SK-N-SH treated with all-trans-retinoic acid at 6 μM for 48 hours (cell line): ENCODE measurements around the gene ZNF527.
"Not testable (repeated sequence)": the region's sequence is repeated elsewhere in the genome, so short reads cannot be mapped to it uniquely, and the experiment has no call there.

Experiments
- ATAC-seq: fragments of 200-7000 bp; cut with Tn5 transposase; 3 replicates; pipeline ENCODE4 v1.9.1; 2020; ENCODE audit warnings: mild to moderate bottlenecking, moderate library complexity
- ARNTL ChIP-seq: fragments of 450-650 bp; formaldehyde crosslinking; IDR thresholded peaks from 2 replicates; pipeline ENCODE4 v1.5.0; 2020; ENCODE audit warnings: low read depth, mild to moderate bottlenecking, moderate library complexity, borderline replicate concordance
- BACH2 ChIP-seq: fragments of 250-450 bp; sonication (Bioruptor Pico); IDR thresholded peaks from 2 replicates; pipeline ENCODE4 v1.9.0; 2021; ENCODE audit warnings: mild to moderate bottlenecking, borderline replicate concordance
- CSDC2 ChIP-seq: fragments of 250-450 bp; sonication (Bioruptor Pico); IDR thresholded peaks from 2 replicates; pipeline ENCODE4 v1.5.0; 2020; ENCODE audit warnings: mild to moderate bottlenecking, moderate library complexity
- ESRRG ChIP-seq: fragments of 250-450 bp; sonication (Bioruptor Pico); IDR thresholded peaks from 2 replicates; pipeline ENCODE4 v1.6.1; 2021; ENCODE audit warnings: mild to moderate bottlenecking
- GLIS3 ChIP-seq: fragments of 250-450 bp; sonication (Bioruptor Pico); IDR thresholded peaks from 2 replicates; pipeline ENCODE4 v1.5.0; 2020; ENCODE audit warnings: mild to moderate bottlenecking, moderate library complexity
- ISL1 ChIP-seq: fragments of 250-450 bp; sonication (Bioruptor Pico); IDR thresholded peaks from 2 replicates; pipeline ENCODE4 v2.1.2; 2022; ENCODE audit warnings: mild to moderate bottlenecking, moderate library complexity
- OSR1 ChIP-seq: fragments of 250-450 bp; sonication (Bioruptor Pico); IDR thresholded peaks from 2 replicates; pipeline ENCODE4 v1.8.0; 2022; ENCODE audit warnings: moderate library complexity, mild to moderate bottlenecking, inconsistent platforms
- PPARA ChIP-seq: fragments of 250-450 bp; sonication (Bioruptor Pico); IDR thresholded peaks from 2 replicates; pipeline ENCODE4 v1.5.0; 2020; ENCODE audit warnings: mild to moderate bottlenecking, borderline replicate concordance
- RARB ChIP-seq: fragments of 250-450 bp; sonication (Bioruptor Pico); IDR thresholded peaks from 2 replicates; pipeline ENCODE4 v1.8.0; 2021; ENCODE audit warnings: mild to moderate bottlenecking, moderate library complexity
- SNAI2 ChIP-seq: fragments of 250-450 bp; sonication (Bioruptor Pico); IDR thresholded peaks from 2 replicates; pipeline ENCODE4 v1.5.0; 2020; ENCODE audit warnings: mild to moderate bottlenecking, moderate library complexity
- TCF4 ChIP-seq: fragments of 250-450 bp; sonication (Bioruptor Pico); IDR thresholded peaks from 2 replicates; pipeline ENCODE4 v1.8.0; 2021; ENCODE audit warnings: mild to moderate bottlenecking, moderate library complexity, borderline replicate concordance
- TOX ChIP-seq: fragments of 250-450 bp; sonication (Bioruptor Pico); IDR thresholded peaks from 2 replicates; pipeline ENCODE4 v1.8.0; 2021; ENCODE audit warnings: mild to moderate bottlenecking, moderate library complexity, borderline replicate concordance
- ZC3H10 ChIP-seq: fragments of 250-450 bp; sonication (Bioruptor Pico); IDR thresholded peaks from 2 replicates; pipeline ENCODE4 v1.5.1; 2021; ENCODE audit warnings: mild to moderate bottlenecking, moderate library complexity
- ZFP3 ChIP-seq: fragments of 250-450 bp; sonication (Bioruptor Pico); IDR thresholded peaks from 2 replicates; pipeline ENCODE4 v1.5.0; 2020; ENCODE audit warnings: mild to moderate bottlenecking, moderate library complexity
- ZFP30 ChIP-seq: fragments of 450-650 bp; formaldehyde crosslinking; IDR thresholded peaks from 2 replicates; pipeline ENCODE4 v1.5.0; 2022; ENCODE audit warnings: mild to moderate bottlenecking, moderate library complexity
- ZNF8 ChIP-seq: fragments of 450-650 bp; formaldehyde crosslinking; IDR thresholded peaks from 2 replicates; pipeline ENCODE4 v1.5.0; 2020; ENCODE audit warnings: mild to moderate bottlenecking, moderate library complexity
- TF ChIP-seq, protein P1 (sequence below): fragments of 250-450 bp; sonication (Bioruptor Pico); IDR thresholded peaks from 2 replicates; pipeline ENCODE4 v1.5.1; 2021; ENCODE audit warnings: mild to moderate bottlenecking, moderate library complexity

Gene ZNF527

DNA sequence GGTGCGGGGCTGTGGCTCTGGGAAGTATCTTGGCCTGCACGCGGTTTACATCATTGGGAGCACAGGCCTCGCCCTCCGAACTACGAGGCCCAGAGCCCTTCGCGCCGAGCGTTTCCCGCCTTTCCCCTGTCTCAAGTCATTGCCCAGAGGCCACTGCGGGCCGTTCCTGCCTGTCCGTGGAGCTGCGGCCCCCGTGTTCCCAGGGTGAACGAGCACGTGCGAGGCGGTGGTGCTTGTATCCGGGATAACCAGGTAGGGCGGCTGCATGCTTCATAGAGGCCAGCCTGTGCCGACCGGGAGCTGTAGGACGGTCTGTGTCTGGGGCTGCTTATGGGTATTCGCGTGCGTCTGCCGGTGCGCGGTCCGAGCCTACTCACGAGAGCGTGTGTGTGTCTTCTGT, 32.5 kb downstream of the ZNF527 start:
- TF ChIP-seq ZC3H10, result no peak
- TF ChIP-seq SNAI2 (CRISPR knock-in tag), result no peak
- no peak for TF ChIP-seq TOX (CRISPR knock-in tag)
- no peak for TF ChIP-seq ZFP3 (CRISPR knock-in tag)
- no peak for TF ChIP-seq GLIS3 (CRISPR knock-in tag)
- no peak for ATAC-seq

GRCh38 chr19:37406140-37406846, 35.4 kb downstream of the ZNF527 start:
- not testable (repeated sequence) for ATAC-seq

DNA sequence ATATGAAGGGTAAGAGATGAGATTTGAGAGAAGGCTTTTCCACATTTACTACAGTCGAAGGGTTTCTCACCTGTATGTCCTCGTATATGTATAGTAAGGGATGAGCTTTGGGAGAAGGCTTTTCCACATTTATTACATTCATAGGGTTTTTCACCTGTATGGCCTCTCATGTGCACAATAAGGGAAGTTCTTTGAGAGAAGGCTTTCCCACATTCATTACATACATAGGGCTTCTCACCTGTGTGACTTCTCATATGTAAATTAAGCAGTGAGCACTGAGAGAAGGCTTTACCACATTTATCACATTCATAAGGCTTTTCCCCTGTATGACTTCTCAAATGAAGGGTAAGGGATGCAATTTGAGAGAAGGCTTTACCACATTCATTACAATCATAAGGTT, 41.8 kb downstream of the ZNF527 start:
- no peak for ATAC-seq
- TF ChIP-seq, protein P1, sequence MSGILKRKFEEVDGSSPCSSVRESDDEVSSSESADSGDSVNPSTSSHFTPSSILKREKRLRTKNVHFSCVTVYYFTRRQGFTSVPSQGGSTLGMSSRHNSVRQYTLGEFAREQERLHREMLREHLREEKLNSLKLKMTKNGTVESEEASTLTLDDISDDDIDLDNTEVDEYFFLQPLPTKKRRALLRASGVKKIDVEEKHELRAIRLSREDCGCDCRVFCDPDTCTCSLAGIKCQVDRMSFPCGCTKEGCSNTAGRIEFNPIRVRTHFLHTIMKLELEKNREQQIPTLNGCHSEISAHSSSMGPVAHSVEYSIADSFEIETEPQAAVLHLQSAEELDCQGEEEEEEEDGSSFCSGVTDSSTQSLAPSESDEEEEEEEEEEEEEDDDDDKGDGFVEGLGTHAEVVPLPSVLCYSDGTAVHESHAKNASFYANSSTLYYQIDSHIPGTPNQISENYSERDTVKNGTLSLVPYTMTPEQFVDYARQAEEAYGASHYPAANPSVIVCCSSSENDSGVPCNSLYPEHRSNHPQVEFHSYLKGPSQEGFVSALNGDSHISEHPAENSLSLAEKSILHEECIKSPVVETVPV (CRISPR knock-in tag), result no peak
- no peak for TF ChIP-seq BACH2 (CRISPR knock-in tag)
- TF ChIP-seq ZFP30, result no peak
- no peak for TF ChIP-seq ISL1 (CRISPR knock-in tag)
- TF ChIP-seq ESRRG (CRISPR knock-in tag), result no peak
- no peak for TF ChIP-seq RARB (CRISPR knock-in tag)
- no peak for TF ChIP-seq ZNF8 (CRISPR knock-in tag)
- TF ChIP-seq ZFP3 (CRISPR knock-in tag), result no peak
- TF ChIP-seq ARNTL (CRISPR knock-in tag), result no peak
- no peak for TF ChIP-seq PPARA (CRISPR knock-in tag)
- no peak for TF ChIP-seq ZC3H10
- TF ChIP-seq TCF4, result no peak
- TF ChIP-seq, all 23 proteins: peak for 0

DNA sequence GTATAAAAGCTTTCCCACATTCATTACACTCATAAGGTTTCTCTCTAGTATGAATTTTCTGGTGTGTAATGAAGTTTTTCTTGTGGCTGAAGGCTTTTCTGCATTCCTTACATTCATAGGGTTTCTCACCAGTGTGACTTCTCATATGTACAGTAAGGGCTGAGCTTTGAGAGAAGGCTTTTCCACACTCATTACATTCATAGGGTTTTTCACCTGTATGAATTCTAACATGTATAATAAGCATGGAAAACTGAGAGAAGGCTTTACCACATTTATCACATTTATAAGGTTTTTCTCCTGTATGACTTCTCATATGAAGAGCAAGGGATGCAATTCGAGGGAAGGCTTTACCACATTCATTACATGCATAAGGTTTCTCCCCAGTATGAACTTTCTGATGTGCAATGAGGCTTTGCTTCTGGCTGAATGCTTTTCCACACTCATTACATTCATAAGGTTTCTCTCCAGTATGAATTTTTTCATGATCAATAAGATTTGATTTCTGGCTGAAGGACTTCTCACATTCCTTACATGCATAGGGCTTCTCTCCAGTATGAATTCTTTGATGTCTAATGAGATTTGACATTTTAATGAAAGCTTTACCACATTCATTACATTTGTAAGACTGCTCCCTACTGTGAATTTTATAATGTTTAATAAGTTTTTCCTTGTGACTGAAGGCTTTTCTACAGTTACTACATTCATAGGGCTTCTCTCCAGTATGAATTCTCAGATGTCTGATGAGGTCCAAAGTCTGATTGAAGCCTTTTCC, 42.6 kb downstream of the ZNF527 start:
- TF ChIP-seq, protein P1 (CRISPR knock-in tag), result no peak
- no peak for TF ChIP-seq ZFP30
- TF ChIP-seq SNAI2 (CRISPR knock-in tag), result no peak
- no peak for TF ChIP-seq ZFP3 (CRISPR knock-in tag)
- no peak for TF ChIP-seq OSR1 (CRISPR knock-in tag)
- no peak for TF ChIP-seq PPARA (CRISPR knock-in tag)
- TF ChIP-seq CSDC2 (CRISPR knock-in tag), result no peak
- no peak for ATAC-seq
